Mucosa of stomach (tissue), 1 donor: ENCODE results near the gene HRK.

Experiments used
- H3K27me3 ChIP-seq: one replicate; pipeline ENCODE4 v1.7.0; 2013; ENCODE audit warnings: mild to moderate bottlenecking, low read length; ENCODE audit not compliant: control insufficient read depth, insufficient read depth
- H3K36me3 ChIP-seq: one replicate; pipeline ENCODE4 v1.7.0; 2013; ENCODE audit warnings: low read length; ENCODE audit not compliant: control insufficient read depth, insufficient read depth
- H3K4me1 ChIP-seq: one replicate; pipeline ENCODE4 v1.7.0; 2013; ENCODE audit warnings: mild to moderate bottlenecking, low read length; ENCODE audit not compliant: control insufficient read depth, insufficient read depth
- H3K4me3 ChIP-seq: one replicate; pipeline ENCODE4 v1.7.0; 2013; ENCODE audit warnings: low read length
- H3K9ac ChIP-seq: one replicate; pipeline ENCODE4 v1.7.0; 2013; ENCODE audit warnings: mild to moderate bottlenecking, low read length, moderate library complexity
- H3K9me3 ChIP-seq: one replicate; pipeline ENCODE4 v1.7.0; 2013; ENCODE audit warnings: mild to moderate bottlenecking, low read length, moderate library complexity; ENCODE audit not compliant: control insufficient read depth
- donor health status: Pancreatic carcinoma.

The HRK gene

GRCh38 chr12:116894913-116895312 lies 13.7 kb upstream of the HRK start:
- no peak overlapping the region for H3K4me3 ChIP-seq
- no peaks in the 10 kb centered on the region for H3K36me3 ChIP-seq
- H3K27me3 ChIP-seq, result peaks cover 5% of the 10 kb centered on the region
- no peaks in the 10 kb centered on the region for H3K4me1 ChIP-seq
- no peaks in the 10 kb centered on the region for H3K9me3 ChIP-seq
- no peak overlapping the region for H3K9ac ChIP-seq

- no peak overlapping the region for H3K4me3 ChIP-seq
- H3K9ac ChIP-seq, result no peak overlapping the region
- H3K27me3 ChIP-seq, result peaks cover 5% of the 10 kb centered on the region
- no peaks in the 10 kb centered on the region for H3K9me3 ChIP-seq
- no peaks in the 10 kb centered on the region for H3K4me1 ChIP-seq
- no peaks in the 10 kb centered on the region for H3K36me3 ChIP-seq
These were observed 11.3 kb upstream of the HRK start for GRCh38 chr12:116892349-116893140.

- H3K36me3 ChIP-seq, result no peaks in the 10 kb centered on the region
- H3K27me3 ChIP-seq, result no peaks in the 10 kb centered on the region
- no peaks in the 10 kb centered on the region for H3K4me1 ChIP-seq
These were observed 9.8 kb upstream of the HRK start for GRCh38 chr12:116891019-116891418.

GRCh38 chr12:116890330-116890729 lies 9.1 kb upstream of the HRK start:
- Histone ChIP-seq H3K9ac (no peak overlapping the region), H3K4me1 (no peaks in the 10 kb centered on the region), H3K27me3 (no peaks in the 10 kb centered on the region), H3K9me3 (no peaks in the 10 kb centered on the region), H3K36me3 (no peaks in the 10 kb centered on the region), H3K4me3 (no peak overlapping the region)

More at GRCh38 chr12:116891019-116891418, 9.8 kb upstream of the HRK start:
- no peaks in the 10 kb centered on the region for H3K9me3 ChIP-seq
- H3K9ac ChIP-seq, result no peak overlapping the region
- H3K4me3 ChIP-seq, result no peak overlapping the region

GRCh38 chr12:116887897-116888296 lies 6.7 kb upstream of the HRK start:
- Histone ChIP-seq H3K36me3 (no peaks in the 10 kb centered on the region), H3K4me3 (no peak overlapping the region), H3K27me3 (peaks cover 8% of the 10 kb centered on the region), H3K9ac (no peak overlapping the region), H3K4me1 (no peaks in the 10 kb centered on the region), H3K9me3 (no peaks in the 10 kb centered on the region)

- Histone ChIP-seq H3K4me3 (no peak overlapping the region), H3K27me3 (peaks cover 14% of the 10 kb centered on the region), H3K36me3 (no peaks in the 10 kb centered on the region), H3K9me3 (no peaks in the 10 kb centered on the region), H3K4me1 (no peaks in the 10 kb centered on the region), H3K9ac (no peak overlapping the region)
These were observed 6.0 kb upstream of the HRK start for GRCh38 chr12:116887244-116887643.

- Histone ChIP-seq H3K4me3 (no peak overlapping the region), H3K4me1 (peaks cover 10% of the 10 kb centered on the region), H3K9ac (no peak overlapping the region), H3K27me3 (peaks cover 27% of the 10 kb centered on the region), H3K9me3 (no peaks in the 10 kb centered on the region), H3K36me3 (no peaks in the 10 kb centered on the region)
These were observed 4.2 kb upstream of the HRK start for GRCh38 chr12:116885491-116885890.

GRCh38 chr12:116884871-116885270 lies 3.6 kb upstream of the HRK start:
- no peaks in the 10 kb centered on the region for H3K9me3 ChIP-seq
- no peak overlapping the region for H3K4me3 ChIP-seq
- no peaks in the 10 kb centered on the region for H3K36me3 ChIP-seq
- no peak overlapping the region for H3K9ac ChIP-seq
- peaks cover 34% of the 10 kb centered on the region for H3K27me3 ChIP-seq
- peaks cover 13% of the 10 kb centered on the region for H3K4me1 ChIP-seq

- peaks cover 52% of the 10 kb centered on the region for H3K27me3 ChIP-seq
These were observed 1.5 kb upstream of the HRK start for GRCh38 chr12:116882742-116883141.

GRCh38 chr12:116881877-116882507 lies 751 bp upstream of the HRK start:
- Histone ChIP-seq H3K9ac (no peak overlapping the region), H3K4me3 (no peak overlapping the region), H3K36me3 (no peaks in the 10 kb centered on the region), H3K9me3 (no peaks in the 10 kb centered on the region), H3K27me3 (peaks cover 59% of the 10 kb centered on the region), H3K4me1 (peaks cover 29% of the 10 kb centered on the region)

More at GRCh38 chr12:116882742-116883141, 1.5 kb upstream of the HRK start:
- Histone ChIP-seq H3K4me1 (peaks cover 29% of the 10 kb centered on the region), H3K36me3 (no peaks in the 10 kb centered on the region), H3K4me3 (no peak overlapping the region), H3K9me3 (no peaks in the 10 kb centered on the region), H3K9ac (no peak overlapping the region)

GRCh38 chr12:116880817-116881324 lies 370 bp downstream of the HRK start:
- H3K9me3 ChIP-seq, result no peaks in the 10 kb centered on the region
- no peak overlapping the region for H3K9ac ChIP-seq
- H3K4me3 ChIP-seq, result no peak overlapping the region
- H3K27me3 ChIP-seq, result peaks cover 67% of the 10 kb centered on the region
- peaks cover 29% of the 10 kb centered on the region for H3K4me1 ChIP-seq
- H3K36me3 ChIP-seq, result no peaks in the 10 kb centered on the region

GRCh38 chr12:116880213-116880816 lies 926 bp downstream of the HRK start:
- H3K9ac ChIP-seq, result no peak overlapping the region
- no peaks in the 10 kb centered on the region for H3K9me3 ChIP-seq
- H3K27me3 ChIP-seq, result peaks cover 69% of the 10 kb centered on the region
- H3K4me1 ChIP-seq, result peaks cover 29% of the 10 kb centered on the region
- no peaks in the 10 kb centered on the region for H3K36me3 ChIP-seq
- H3K4me3 ChIP-seq, result no peak overlapping the region
